HG02973 (cell line): Measurements from ENCODE around the gene RYR2.
A peak's percentile ranks its signal among the peaks of the same experiment; 100 is the strongest.
"Not testable (repeated sequence)": the region's sequence is repeated elsewhere in the genome, so short reads cannot be mapped to it uniquely, and the experiment has no call there.

Source experiments
- ATAC-seq: cut with Tn5 transposase; IDR thresholded peaks from one replicate; pipeline ENCODE4 v1.9.1; 2021; ENCODE audit warnings: moderate library complexity; ENCODE audit not compliant: unreplicated experiment

The RYR2 gene

GRCh38 chr1:237820634-237821033 lies 778.6 kb downstream of the RYR2 start:
- not testable (repeated sequence) for ATAC-seq

- ATAC-seq: no peak
These were observed 790.9 kb downstream of the RYR2 start for GRCh38 chr1:237832858-237833257.

GRCh38 chr1:237834048-237834447 lies 792.1 kb downstream of the RYR2 start:
- no peak for ATAC-seq

GRCh38 chr1:237834461-237834860 lies 792.5 kb downstream of the RYR2 start:
- ATAC-seq: no peak

- no peak for ATAC-seq
These were observed 796.3 kb downstream of the RYR2 start for GRCh38 chr1:237838320-237838719.

GRCh38 chr1:237838904-237839534 lies 797.0 kb downstream of the RYR2 start:
- ATAC-seq: no peak

GRCh38 chr1:237841485-237841884 lies 799.5 kb downstream of the RYR2 start:
- ATAC-seq: no peak

GRCh38 chr1:237843516-237843915 lies 801.5 kb downstream of the RYR2 start:
- not testable (repeated sequence) for ATAC-seq

- ATAC-seq: no peak
These were observed 809.3 kb downstream of the RYR2 start for GRCh38 chr1:237851210-237851845.

- no peak for ATAC-seq
These were observed 810.4 kb downstream of the RYR2 start for GRCh38 chr1:237852342-237852741.

GRCh38 chr1:237857455-237857854 lies 815.5 kb downstream of the RYR2 start:
- ATAC-seq: no peak

- ATAC-seq: no peak
These were observed 817.0 kb downstream of the RYR2 start for GRCh38 chr1:237858992-237859391.

- ATAC-seq: no peak
These were observed 820.0 kb downstream of the RYR2 start for GRCh38 chr1:237861944-237862343.

GRCh38 chr1:237863234-237863633 lies 821.2 kb downstream of the RYR2 start:
- ATAC-seq: no peak

- ATAC-seq: peak; percentile 52
These were observed 822.6 kb downstream of the RYR2 start for GRCh38 chr1:237864338-237865244.

- no peak for ATAC-seq
These were observed 825.5 kb downstream of the RYR2 start for GRCh38 chr1:237867380-237867888.

GRCh38 chr1:237868817-237869600 lies 827.0 kb downstream of the RYR2 start:
- ATAC-seq: no peak

- no peak for ATAC-seq
These were observed 831.7 kb downstream of the RYR2 start for GRCh38 chr1:237873487-237874211.

- no peak for ATAC-seq
These were observed 833.3 kb downstream of the RYR2 start for GRCh38 chr1:237875291-237875690.

- ATAC-seq: no peak
These were observed 835.6 kb downstream of the RYR2 start for GRCh38 chr1:237877631-237878030.
